ENCODE data around the gene GART. TPM values are rescaled to one million over a fixed set of nuclear protein-coding genes. Genes with fewer than 3 reads are reported as not detected.

The GART gene
- total and polyA plus RNA-seq, 2 of the 4 experiments (the other 2 are of a cell fraction), result 29.9 to 73.8 TPM

- Histone ChIP-seq H3K4me3 (ENCODE audit: insufficient read depth, low read depth, low read length) (no peak overlapping the region), H2AK9ac (replicated peaks; ENCODE audit: low read depth, low read length, poor library complexity) (no peak overlapping the region), H3K4me2 (ENCODE audit: low read depth, low read length) (0 out of 2 replicates have a peak overlapping the region, but pooled peaks have one; percentile 33), H2BK20ac (ENCODE audit: low read depth, low read length) (no peak overlapping the region), H3K36me3 (ENCODE audit: control insufficient read depth, insufficient read depth, low read length) (peaks cover 45% of the 10 kb centered on the region), H3K4me1 (ENCODE audit: control insufficient read depth, insufficient read depth, low read length) (peaks cover 7% of the 10 kb centered on the region; the same call in 1 of the 2 replicates), H2BK120ac (ENCODE audit: low read depth, low read length) (no peak overlapping the region), H2BK15ac (ENCODE audit: low read depth, low read length) (no peak overlapping the region), H3K56ac (ENCODE audit: extremely low read depth, insufficient read depth, low read length) (no peak overlapping the region), H3K9ac (ENCODE audit: low read depth, low read length) (no peak overlapping the region), H4K91ac (ENCODE audit: insufficient read depth, low read depth, low read length) (no peak overlapping the region), H3K27me3 (ENCODE audit: control insufficient read depth, insufficient read depth, low read length) (no peaks in the 10 kb centered on the region), H3K9me1 (ENCODE audit: insufficient read depth, low read length) (no peaks in the 10 kb centered on the region), H2AK5ac (ENCODE audit: low read depth, low read length) (no peak overlapping the region), H2AFZ (replicated peaks; ENCODE audit: low read length, poor library complexity) (no peak overlapping the region), H4K20me1 (ENCODE audit: insufficient read depth, low read length) (no peaks in the 10 kb centered on the region), H3K18ac (ENCODE audit: low read depth, low read length) (peak overlapping the region; percentile 11; the same call in 1 of the 2 replicates), H4K8ac (ENCODE audit: low read depth in 2 of 2, low read length in 2 of 2) (no peak overlapping the region), H3K9me3 (ENCODE audit: control insufficient read depth, insufficient read depth, low read length) (no peaks in the 10 kb centered on the region), H4K5ac (ENCODE audit: low read depth, low read length) (peak overlapping the region; percentile 15; the same call in 1 of the 2 replicates), H2BK5ac (ENCODE audit: low read depth, low read length, poor library complexity, severe bottlenecking) (no peak overlapping the region), H3K79me1 (ENCODE audit: low read depth in 1 of 2, low read length in 2 of 2) (no peaks in the 10 kb centered on the region), H3K23ac (ENCODE audit: low read depth, low read length) (no peak overlapping the region), H3K4ac (ENCODE audit: low read depth, low read length) (no peak overlapping the region), H3K14ac (replicated peaks; ENCODE audit: low read depth, low read length) (no peak overlapping the region), H3K27ac (ENCODE audit: insufficient read depth, low read length) (peak overlapping the region; percentile 67; the same call in 1 of the 2 replicates)
- ATAC-seq (ENCODE audit: low read depth) (peak; percentile 80), DNase-seq (peak; percentile 25)
- TF ChIP-seq RCOR1 (IDR thresholded peaks at IDR 0.05; ENCODE audit: insufficient replicate concordance, low read length) (no peak), CEBPB (IDR thresholded peaks at IDR 0.05; ENCODE audit: low read depth, low read length) (peak; percentile 63)
- WGBS, 2 experiments (ENCODE audit: extremely low coverage in 2 of 2, insufficient read length in 1 of 2), result no CpG with 5 or more reads among the region's 2 CpGs
- ChIA-PET POLR2A (ENCODE audit: unreplicated experiment) (no interaction called here), CTCF (no interaction called here)
- in situ Hi-C loops (cut with MboI; ENCODE audit: low sequenced_read_pairs), result no loop called here
- intact Hi-C loops (cut with micrococcal nuclease), result no loop called here
- no TSS peak for BruUV-seq (replicated peaks)
- dilution Hi-C loops (cut with HindIII; ENCODE audit: low sequenced_read_pairs, unreplicated experiment), result no loop called here
Measured at GRCh38 chr21:33514229-33514628, 27.7 kb downstream of the GART start.

Data from IMR-90 (cell line).